Testis (tissue), 2 donors: ENCODE results near the gene ZNF385A.

Experiments
- CTCF ChIP-seq, 3 experiments: fragments of 450-650 bp in 2 of 3; fragments of 200-600 bp in 1 of 3; sonication (generic) in 1 of 3; IDR thresholded peaks; one replicate each; pipeline ENCODE4 v1.5.1; 2016 to 2019; ENCODE audit warnings: antibody characterized with exemption in 3 of 3, mild to moderate bottlenecking in 2 of 3, moderate library complexity in 1 of 3
- POLR2A ChIP-seq: fragments of 450-650 bp; IDR thresholded peaks from one replicate; pipeline ENCODE4 v1.6.1; 2017; ENCODE audit warnings: antibody characterized with exemption, mild to moderate bottlenecking, moderate library complexity

DNA sequence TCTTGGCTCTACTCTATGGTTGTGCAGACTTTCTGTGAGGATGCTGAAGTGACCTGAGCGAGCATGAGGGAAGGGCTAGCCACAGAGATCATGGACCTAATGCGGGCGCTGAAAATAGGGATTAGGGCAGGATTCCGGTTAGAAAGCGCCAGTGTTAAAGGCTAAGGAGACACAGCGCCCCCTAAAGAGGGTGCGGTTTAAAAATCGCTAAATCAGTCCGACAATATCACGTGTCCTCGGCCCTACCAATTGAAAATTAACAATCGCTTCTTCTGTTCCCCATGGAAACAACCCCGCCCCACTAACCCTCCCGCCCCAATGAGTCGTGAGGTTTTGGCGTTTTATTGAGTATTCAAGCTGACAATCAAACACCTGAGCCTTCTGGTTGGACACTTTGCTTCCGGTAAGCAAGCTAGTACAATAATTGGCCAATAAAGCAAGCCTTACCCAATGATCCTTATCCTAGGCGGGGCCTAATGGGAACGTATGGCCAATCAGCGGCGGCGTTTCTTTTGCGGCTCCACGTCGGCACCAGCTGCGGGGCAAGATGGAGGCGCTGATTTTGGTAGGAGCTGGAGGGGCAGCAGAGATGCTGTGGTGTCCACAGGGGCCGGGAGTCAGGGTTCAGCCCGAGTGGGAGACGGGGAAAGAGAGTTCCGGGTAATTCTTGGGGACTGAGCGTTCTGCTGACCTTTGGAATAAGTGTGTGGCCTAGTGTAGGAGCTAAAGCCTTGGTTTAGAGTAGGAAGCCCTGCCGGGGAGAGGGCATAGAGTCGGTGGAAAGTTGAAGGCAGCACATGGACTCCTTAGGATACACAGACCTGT, 59.7 kb downstream of the ZNF385A start, which contains the start of gene COPZ1:
- peak; percentile 59 to 85 (median 62) for TF ChIP-seq CTCF (IDR thresholded peaks at IDR 0.05)
- TF ChIP-seq POLR2A: peak; percentile 70
